Memory B cell (primary cell): ENCODE results near the gene MAGIX.

ENCODE experiments used
- ATAC-seq: fragments of 150-1000 bp; cut with Tn5 transposase; 2 replicates; pipeline ENCODE4 v1.10.0; 2021; ENCODE audit warnings: low read depth, mild to moderate bottlenecking, moderate library complexity
- DNase-seq, 2 donors: peaks; one replicate each; pipeline ENCODE4 v3.0.0; 2022; ENCODE audit warnings: low spot score in 2 of 2
- H3K27ac Mint-ChIP-seq: one replicate; pipeline ENCODE4 v1.8.0; 2022; ENCODE audit warnings: mild to moderate bottlenecking, moderate library complexity, mixed read lengths
- H3K27me3 Mint-ChIP-seq: one replicate; pipeline ENCODE4 v1.8.0; 2022; ENCODE audit warnings: mixed read lengths
- H3K36me3 Mint-ChIP-seq: one replicate; pipeline ENCODE4 v1.8.0; 2022; ENCODE audit warnings: mild to moderate bottlenecking, mixed read lengths
- H3K4me1 Mint-ChIP-seq: one replicate; pipeline ENCODE4 v1.8.0; 2022; ENCODE audit warnings: mixed read lengths
- H3K4me3 Mint-ChIP-seq: one replicate; pipeline ENCODE4 v1.8.0; 2022; ENCODE audit warnings: mild to moderate bottlenecking, moderate library complexity, mixed read lengths
- H3K9me3 Mint-ChIP-seq: one replicate; pipeline ENCODE4 v1.8.0; 2022; ENCODE audit warnings: mixed read lengths

The MAGIX gene

DNA sequence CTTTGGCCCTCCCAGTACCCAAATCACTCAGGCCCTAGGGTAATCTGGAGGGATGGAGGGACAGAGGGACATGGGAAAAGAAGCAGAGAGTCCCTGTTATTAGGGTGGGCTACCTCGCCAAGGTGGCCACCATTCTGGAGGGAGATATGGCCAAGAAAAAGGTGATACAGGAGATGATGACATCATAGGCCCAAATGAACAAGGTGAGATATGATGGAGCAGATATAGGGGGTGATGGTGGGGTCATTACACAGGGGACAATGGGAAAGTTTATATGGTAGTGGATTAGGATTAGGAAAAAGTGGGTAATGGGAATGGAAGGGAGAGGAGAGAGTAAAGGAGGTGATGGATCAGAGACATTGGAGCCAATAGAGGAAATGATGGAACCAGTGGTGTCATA, 50.3 kb downstream of the MAGIX start:
- H3K4me3 Mint-ChIP-seq = no peak overlapping the region
- ATAC-seq = no peak
- no peak overlapping the region for H3K27ac Mint-ChIP-seq
- H3K36me3 Mint-ChIP-seq = peaks cover 8% of the 10 kb centered on the region
- DNase-seq = no peak
- H3K9me3 Mint-ChIP-seq = peaks cover 5% of the 10 kb centered on the region
- H3K4me1 Mint-ChIP-seq = no peaks in the 10 kb centered on the region
- H3K27me3 Mint-ChIP-seq = peaks cover 4% of the 10 kb centered on the region

DNA sequence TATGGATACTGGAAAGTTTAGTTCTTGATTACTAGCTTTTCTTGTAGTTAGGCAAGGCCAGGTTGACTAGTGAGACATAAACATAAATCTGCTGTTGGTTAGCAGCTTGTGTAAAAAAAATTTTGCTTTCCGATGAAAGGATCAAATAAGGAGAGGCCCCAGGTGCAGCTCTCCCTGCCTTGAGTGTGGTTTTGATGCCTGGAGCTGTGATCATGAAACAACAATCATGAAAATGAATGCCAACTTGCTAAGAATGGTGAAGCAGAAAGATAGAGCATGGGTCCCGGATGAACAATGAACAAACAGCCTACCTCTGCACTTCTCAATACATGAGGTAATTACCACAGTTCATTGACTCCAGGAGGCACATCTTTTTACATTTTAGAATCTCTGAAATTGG, 51.9 kb downstream of the MAGIX start:
- Mint-ChIP-seq H3K9me3 (peaks cover 5% of the 10 kb centered on the region), H3K4me1 (no peaks in the 10 kb centered on the region), H3K36me3 (peaks cover 8% of the 10 kb centered on the region), H3K27ac (no peak overlapping the region), H3K4me3 (no peak overlapping the region), H3K27me3 (peaks cover 2% of the 10 kb centered on the region)
- DNase-seq (no peak), ATAC-seq (no peak)

DNA sequence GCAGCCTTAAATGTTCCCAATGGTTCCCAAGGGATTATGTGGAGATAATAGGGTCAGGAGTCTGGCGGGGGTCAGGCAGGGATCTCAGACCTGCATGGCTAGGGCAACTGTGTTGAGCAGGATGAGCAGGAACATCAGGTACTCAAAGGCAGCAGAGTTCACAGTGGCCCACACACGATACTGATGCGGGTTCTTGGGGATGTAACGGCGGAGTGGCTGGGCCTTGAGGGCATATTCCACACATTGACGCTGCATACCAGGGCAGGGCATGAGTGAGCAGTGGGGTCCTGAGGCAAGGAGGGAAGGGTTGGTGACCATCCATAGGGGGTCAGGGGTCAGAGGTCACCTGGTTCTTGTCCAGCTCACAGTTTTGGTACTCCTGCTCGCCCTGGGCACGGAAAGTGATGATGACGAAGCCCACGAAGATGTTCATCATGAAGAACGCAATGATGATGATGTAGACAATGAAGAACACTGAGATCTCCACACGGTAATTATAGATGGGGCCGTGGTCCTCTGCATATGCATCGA, 52.5 kb downstream of the MAGIX start:
- H3K9me3 Mint-ChIP-seq = peaks cover 5% of the 10 kb centered on the region
- no peaks in the 10 kb centered on the region for H3K4me1 Mint-ChIP-seq
- DNase-seq (no peak), ATAC-seq (no peak)
- H3K27ac Mint-ChIP-seq = no peak overlapping the region
- H3K36me3 Mint-ChIP-seq = peaks cover 10% of the 10 kb centered on the region
- peaks cover 2% of the 10 kb centered on the region for H3K27me3 Mint-ChIP-seq
- no peak overlapping the region for H3K4me3 Mint-ChIP-seq
